GM21717 (cell line): ENCODE measurements around the gene JAK1.

ENCODE experiments used
- ATAC-seq: cut with Tn5 transposase; IDR thresholded peaks from one replicate; pipeline ENCODE4 v1.9.1; 2021; ENCODE audit warnings: mild to moderate bottlenecking, moderate library complexity; ENCODE audit not compliant: unreplicated experiment

Gene JAK1

DNA sequence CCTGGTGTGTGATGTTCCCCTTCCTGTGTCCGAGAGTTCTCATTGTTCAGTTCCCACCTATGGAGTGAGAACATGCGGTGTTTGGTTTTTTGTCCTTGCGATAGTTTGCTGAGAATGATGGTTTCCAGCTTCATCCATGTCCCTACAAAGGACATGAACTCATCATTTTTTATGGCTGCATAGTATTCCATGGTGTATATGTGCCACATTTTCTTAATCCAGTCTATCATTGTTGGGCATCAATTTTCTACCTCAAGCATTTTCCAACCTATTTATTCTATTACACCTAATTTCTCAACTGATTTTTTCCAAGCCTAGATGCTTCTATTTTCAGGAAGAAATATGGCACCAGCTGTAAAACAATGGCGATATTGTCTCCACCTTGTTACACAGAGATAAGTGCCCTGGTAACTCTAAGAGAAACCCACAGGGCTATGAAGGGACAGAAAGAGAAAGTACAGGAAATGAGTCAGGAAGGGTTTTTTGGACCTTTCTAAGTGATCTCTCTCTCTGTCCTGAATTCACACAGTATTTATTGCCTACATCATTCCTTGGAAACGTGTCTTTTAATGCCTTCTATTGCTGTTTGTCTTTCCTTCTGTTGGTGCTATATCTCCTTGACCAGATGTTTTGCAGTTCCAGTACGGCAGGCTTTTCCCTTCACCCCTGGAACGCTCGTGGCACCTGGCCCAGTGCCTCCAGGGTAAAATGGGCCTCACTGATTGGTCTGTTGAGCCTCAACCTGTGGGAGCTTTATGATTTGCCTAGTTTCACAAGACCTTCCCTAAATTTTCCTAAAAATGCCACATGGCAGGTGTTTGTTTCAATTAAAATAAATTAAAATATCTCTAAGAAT, 14.6 kb upstream of the JAK1 start:
- ATAC-seq = no peak

DNA sequence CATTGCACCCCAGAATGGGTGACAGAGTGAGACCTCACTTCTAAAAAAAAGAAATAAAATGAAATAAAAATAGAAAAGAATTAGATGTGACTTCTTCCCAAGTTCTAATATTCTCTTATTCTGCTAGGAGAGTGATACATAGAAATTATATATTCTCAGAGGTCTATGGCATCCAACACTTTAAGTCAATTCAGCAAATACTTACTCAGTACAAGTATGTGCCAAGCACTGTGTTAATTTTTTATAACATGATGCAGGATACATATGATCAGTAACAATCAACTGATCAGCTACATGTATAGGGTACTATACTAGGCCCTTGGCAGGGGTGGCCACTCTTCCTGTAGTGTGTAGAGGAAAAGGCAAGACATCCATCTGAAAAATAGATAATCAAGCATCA, 13.0 kb upstream of the JAK1 start:
- ATAC-seq = no peak

- ATAC-seq = no peak
These were observed 10.0 kb upstream of the JAK1 start for GRCh38 chr1:64976361-64976760.

DNA sequence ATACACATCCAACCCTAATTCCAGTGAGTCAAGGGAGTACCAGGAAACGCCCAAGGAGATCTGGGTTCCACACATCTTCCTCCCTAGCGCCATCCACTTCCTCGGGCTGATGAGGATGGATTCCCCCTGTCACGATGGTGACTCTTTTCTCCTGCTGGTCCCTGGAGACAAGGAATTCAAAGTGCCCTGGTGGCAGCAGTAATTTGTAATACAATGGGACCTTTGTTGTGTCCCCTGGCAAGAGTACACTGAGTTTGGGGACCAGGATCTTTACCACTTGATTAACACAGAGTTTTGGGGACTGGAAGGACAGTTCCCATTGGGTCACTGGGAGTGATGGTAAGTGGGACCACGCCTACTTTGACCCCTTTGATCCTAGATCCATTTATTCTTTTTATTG, 9.4 kb upstream of the JAK1 start:
- no peak for ATAC-seq

GRCh38 chr1:64975127-64975526, 8.8 kb upstream of the JAK1 start:
- ATAC-seq = no peak

DNA sequence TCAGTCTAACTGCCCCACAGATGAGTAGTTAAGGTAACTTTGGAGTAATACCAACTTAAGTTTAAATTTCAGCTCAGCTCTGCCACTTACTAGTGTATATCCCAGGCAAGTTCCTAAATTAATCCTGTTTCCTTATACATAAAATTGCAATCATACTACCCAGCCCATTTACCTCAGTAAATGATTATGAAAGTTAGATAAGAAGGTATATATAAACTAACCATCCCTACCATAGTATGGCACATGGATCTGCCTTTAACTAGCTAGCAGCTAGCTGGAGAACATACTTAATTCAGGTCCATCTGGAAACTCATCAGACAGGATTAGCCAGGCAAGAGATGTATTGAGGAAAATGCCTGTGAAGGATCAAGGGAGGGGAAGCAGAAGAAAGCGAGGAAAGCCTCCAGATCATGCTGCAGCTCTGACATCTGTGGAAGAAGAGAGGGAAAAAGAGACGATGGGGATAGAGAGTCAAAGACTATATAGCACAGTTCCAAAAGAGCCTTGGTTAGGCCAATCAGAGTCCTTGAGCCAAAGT, 8.0 kb upstream of the JAK1 start:
- ATAC-seq = no peak

- no peak for ATAC-seq
These were observed 6.8 kb upstream of the JAK1 start for GRCh38 chr1:64973061-64973647.

GRCh38 chr1:64969305-64970046, 3.1 kb upstream of the JAK1 start:
- ATAC-seq = no peak

GRCh38 chr1:64967381-64967780, 1.0 kb upstream of the JAK1 start:
- ATAC-seq = no peak

GRCh38 chr1:64965366-64966157, 787 bp downstream of the JAK1 start:
- peak; percentile 40 for ATAC-seq

DNA sequence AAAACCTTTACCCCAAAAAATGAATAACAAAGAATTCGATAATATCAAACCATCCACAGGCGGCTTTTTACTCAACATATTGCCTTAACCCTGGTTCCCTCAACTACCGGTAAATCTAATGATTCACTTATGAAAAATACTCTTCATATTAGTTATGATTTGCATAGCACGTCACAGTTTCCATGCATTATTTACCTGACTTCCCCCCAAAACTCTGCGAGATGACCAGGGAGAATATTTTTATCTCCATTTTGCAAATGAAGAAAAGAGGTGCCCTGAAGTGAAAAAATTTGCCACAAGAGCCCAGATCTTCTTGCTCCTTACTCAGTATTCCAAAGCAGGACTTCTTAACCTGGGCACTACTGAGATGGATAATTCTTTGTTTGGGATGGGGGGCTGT, 2.9 kb downstream of the JAK1 start:
- no peak for ATAC-seq

DNA sequence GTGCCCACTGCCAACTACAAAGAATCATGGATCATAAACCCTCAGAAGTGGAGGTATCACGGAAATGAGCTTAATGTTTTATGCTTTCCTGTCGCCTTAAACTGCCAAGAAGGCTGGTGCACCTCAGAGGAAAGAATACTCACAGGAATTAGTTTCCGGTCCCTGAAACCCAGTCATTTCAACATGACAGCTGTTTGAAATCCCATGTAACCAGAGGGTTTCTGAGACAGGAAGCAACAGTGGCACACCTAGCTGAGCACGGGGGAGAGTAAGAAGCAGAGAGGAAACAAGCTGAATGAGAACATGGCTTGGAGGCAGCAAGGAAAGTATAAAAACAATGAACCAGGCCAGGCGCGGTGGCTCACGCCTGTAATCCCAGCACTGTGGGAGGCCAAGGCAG, 3.9 kb downstream of the JAK1 start:
- ATAC-seq = peak; percentile 35

- no peak for ATAC-seq
These were observed 4.4 kb downstream of the JAK1 start for GRCh38 chr1:64961923-64962322.

DNA sequence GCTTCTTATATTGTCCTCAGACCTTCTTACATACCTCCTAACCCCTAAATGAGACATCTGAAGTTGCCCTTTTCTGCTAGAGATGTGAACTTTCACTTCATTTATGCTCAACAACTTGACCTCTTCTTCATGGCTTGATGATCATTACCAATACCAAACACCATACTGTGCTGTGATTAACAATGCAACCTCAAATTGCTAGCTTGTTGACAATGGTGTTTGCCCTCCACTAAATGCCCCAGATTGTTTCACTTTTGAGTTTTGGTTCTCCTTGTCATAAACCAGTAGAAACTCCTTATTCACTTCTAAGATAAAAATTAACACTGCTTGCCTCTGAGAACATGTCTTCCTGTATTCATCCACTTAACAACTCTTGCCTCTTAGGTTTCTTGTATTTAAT, 5.6 kb downstream of the JAK1 start:
- peak; percentile 57 for ATAC-seq

DNA sequence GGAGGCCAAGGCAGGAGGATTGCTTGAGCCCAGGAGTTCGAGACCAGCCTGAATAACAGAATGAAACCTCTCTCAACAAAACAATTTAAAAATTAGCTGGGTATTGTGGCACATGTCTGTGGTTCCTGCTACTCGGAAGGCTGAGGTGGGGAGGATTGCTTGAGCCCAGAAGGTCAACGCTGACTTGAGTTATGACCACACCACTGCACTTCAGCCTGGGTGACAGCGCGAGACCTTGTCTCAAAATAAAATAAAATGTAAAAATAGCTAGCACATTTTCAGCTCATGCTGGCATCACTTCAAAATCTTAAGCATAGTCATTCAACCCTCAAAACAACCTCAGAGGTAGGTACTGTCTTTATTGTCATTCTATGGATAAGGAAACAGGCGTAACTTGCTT, 6.4 kb downstream of the JAK1 start:
- no peak for ATAC-seq

- peak; percentile 86 for ATAC-seq
These were observed 9.5 kb downstream of the JAK1 start for GRCh38 chr1:64956733-64957441.

DNA sequence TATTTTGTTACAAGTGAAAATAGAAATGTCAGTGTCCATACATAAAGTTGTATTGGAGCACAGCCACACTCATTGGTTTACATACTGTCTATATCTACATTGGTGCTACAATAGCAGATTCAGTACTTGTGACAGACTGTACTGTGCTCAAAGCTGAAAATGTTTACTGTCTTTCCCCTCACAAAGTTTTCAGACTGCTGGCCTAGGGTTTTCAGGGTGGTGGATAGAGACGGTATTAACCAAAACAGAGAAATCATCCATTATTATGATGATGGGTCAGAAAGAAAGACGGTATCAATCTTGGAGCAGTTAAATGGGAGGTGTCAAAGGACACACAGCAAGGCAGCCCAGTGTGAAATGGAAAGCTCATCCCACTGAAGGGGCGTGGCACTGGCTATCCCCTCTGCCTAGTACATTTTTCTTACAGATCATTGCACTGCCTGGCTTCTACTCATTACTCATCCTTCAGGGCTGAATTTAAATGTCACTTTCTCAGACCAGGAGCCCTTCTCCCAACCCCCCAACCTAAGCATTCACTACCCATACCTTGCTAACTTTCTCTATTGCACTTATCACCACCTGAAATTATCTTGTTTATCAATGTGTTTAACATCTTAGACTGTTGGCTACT, 10.2 kb downstream of the JAK1 start:
- no peak for ATAC-seq

- ATAC-seq = no peak
These were observed 11.0 kb downstream of the JAK1 start for GRCh38 chr1:64955097-64956009.

GRCh38 chr1:64953241-64953640, 13.1 kb downstream of the JAK1 start:
- ATAC-seq = no peak
